AML-193 (cell line): Measurements from ENCODE around the gene GTPBP1.
A peak's percentile ranks its signal among the peaks of the same experiment; 100 is the strongest.

Source experiments
- DNase-seq, 2 experiments: peaks; one replicate each; lab custom pipeline; 2025; lab: John Stamatoyannopoulos, UW

GTPBP1 gene

GRCh38 chr22:38705235-38706100 lies at the start of gene GTPBP1:
Gene GTPBP1, plus strand, starts transcription at chr22:38705944. Its CDS starts 12 bp downstream, at chr22:38705956.
- DNase-seq = peak; percentile 99 to 100

- DNase-seq = peak; percentile 78
Measured at GRCh38 chr22:38656256-38657044, 49.3 kb upstream of the GTPBP1 start, which contains the start of the genes CBY1 and FAM227A. Gene CBY1, plus strand, starts transcription at chr22:38656638. Its CDS starts 11,417 bp downstream, at chr22:38668055. Gene FAM227A, minus strand, starts transcription at chr22:38656392. Its CDS starts 6,224 bp downstream, at chr22:38650168.

GRCh38 chr22:38657045-38657909 lies 48.5 kb upstream of the GTPBP1 start:
- DNase-seq = peak; percentile 5 to 12

DNA sequence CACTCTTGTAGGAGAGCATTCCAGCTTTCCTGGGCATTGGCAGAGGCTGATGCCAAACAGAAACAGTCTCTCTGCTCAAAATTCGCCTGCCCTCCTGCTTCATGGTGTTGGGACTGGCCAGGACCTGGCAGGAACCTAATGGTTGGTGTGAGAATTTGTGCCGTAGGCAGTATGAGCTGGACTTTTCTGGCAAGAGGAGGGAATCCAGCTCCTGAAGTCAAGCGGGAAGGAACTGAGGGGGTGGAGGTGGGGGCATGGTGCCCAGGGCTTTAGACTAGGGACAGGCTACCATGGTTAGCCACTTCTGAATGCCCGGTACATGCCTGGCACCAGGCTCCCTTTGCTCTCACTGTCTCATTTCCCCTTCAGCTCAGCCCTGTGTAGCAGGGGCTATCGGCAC lies 30.9 kb upstream of the GTPBP1 start:
- no peak for DNase-seq

DNA sequence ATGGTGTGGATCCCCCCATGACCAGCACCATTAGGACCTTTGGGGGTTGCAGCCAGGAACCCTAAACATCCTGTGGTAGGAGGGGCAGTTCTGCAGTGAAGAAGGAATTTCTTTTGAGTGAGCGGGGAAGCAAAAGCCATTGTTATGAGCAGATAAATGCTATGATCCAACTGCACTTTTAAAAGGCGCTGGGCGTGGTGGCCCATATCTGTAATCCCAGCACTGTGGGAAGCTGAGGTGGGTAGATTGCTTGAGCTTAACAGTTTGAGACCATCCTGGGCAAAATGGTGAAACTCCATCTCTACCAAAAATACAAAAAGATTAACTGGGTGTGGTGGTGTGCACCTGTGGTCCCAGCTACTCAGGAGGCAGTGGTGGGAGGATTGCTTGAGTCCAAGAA lies 29.9 kb upstream of the GTPBP1 start:
- DNase-seq = no peak

DNA sequence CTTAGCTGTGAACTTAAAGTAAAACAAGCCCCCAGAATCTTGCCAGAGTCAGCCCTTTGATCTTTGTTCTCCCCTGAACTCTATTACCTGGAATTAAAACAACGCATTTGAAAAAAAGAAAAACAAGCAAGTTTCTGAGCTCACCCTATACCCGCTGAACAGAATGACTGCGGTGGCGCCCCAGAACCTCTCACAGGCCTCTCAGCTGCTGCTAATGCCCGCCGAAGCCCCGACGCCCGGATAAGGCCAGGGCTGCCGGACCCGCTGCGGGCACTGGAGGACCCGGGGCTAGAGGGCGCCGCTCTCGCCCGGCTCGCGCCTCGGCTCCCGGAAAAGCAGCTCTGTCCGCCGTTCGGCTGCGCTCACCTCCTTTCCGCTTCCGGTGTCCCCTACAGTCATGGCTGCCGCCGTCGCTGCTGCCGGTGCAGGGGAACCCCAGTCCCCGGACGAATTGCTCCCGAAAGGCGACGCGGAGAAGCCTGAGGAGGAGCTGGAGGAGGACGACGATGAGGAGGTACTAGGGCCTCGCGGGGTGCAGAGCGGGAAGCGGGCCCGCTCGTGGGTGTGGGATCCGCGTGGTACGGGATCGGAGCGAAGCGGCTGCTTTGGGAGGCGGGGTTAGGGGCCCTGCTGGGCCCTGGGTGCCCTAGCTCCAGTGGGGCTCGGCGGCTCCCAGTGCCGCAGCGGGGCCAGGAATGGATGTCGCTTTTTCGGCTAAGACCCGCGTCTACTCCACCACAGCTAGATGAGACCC lies 24.0 kb upstream of the GTPBP1 start, which contains the start of gene TOMM22:
TSS of gene TOMM22 (plus strand) at position 376 of the 754 bp plus-strand sequence. CDS start at position 398, 22 bp downstream.
- peak; percentile 90 to 91 for DNase-seq

GRCh38 chr22:38684895-38685294 lies 20.8 kb upstream of the GTPBP1 start:
- DNase-seq = no peak

- DNase-seq = no peak
Measured at GRCh38 chr22:38685761-38686160, 20.0 kb upstream of the GTPBP1 start.

GRCh38 chr22:38689651-38690050 lies 16.1 kb upstream of the GTPBP1 start:
- no peak for DNase-seq

- no peak for DNase-seq
Measured at GRCh38 chr22:38694049-38694448, 11.7 kb upstream of the GTPBP1 start.

DNA sequence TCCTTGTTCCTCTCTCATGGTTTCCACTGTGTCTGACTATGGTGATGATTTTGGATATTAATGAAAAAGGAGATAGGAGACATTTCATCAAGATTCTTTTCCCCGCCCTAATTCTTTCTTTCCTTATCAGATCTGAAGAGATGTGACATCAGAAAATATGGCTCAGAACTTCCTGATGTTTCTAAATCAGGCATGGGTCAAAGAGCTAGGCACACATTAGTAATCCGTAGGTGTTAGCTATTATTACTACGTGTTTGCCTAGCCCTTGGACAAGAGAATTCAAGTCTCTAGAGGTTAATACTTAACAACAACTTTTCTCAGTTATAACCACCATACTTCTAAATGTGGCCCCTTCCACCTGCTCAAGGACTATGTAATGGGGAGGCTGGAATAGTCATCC lies 10.8 kb upstream of the GTPBP1 start:
- no peak for DNase-seq

- DNase-seq = peak; percentile 52 to 60
Measured at GRCh38 chr22:38696606-38697424, 8.9 kb upstream of the GTPBP1 start.

DNA sequence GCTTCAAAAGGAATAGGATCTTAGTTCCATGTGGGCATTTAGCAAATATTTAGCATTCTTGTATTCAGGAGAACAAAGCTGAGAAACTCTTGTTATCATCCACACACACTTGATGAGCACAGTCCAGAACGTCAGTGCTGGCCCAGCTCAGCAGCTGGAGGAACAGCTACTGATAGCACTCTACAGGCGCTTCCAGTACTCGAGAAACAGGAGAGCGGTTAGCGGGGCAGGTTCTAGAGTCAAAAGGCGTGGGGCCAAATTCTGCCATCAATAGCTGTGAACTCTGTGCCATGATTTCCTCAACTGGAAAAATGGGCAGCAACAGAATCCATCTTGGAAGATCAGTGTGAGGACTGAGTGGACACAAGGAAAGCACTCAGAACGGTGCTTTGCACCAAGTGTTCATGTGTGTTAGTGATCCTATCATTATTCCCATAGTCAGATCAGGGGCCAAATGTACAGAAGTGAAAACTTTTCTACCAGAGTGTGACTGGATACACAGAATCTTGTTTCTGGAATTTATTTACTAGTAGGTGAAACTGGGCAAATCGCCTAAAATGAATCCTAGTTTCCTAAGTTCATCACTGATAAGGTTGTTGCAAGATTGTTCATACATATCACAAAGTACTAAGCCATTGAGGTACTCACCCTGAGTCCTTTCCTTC lies 8.2 kb upstream of the GTPBP1 start:
- DNase-seq = no peak

DNA sequence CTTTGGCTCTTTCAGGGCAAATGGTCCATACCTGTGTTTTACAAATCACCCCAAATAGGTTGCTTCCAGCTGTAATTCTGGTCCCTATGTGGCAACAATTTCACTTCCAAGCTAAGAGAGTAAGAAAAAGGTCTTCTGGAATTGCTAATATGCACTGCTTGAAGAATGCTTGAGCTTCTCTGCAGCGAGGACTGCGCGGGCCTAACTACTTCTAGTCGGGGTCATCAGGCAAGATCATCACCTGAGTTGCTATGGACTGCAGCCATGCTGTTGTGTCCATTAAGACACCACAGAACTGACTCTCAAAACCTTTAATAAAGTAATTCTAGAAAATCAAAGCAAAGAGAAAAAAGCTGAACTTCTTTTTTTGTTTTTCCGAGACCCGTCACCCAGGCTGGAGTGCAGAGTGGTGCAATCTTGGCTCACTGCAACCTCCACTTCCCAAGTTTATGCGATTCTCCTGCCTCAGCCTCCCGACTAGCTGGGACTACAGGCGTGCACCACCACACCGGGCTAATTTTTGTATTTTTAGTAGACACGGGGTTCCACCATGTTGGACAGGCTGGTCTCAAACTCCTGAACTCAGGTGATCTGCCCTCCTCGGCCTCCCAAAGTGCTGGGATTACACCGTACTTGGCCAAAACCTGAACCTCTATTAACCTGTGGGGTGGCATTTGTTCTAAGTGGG lies 7.2 kb upstream of the GTPBP1 start:
- no peak for DNase-seq

DNA sequence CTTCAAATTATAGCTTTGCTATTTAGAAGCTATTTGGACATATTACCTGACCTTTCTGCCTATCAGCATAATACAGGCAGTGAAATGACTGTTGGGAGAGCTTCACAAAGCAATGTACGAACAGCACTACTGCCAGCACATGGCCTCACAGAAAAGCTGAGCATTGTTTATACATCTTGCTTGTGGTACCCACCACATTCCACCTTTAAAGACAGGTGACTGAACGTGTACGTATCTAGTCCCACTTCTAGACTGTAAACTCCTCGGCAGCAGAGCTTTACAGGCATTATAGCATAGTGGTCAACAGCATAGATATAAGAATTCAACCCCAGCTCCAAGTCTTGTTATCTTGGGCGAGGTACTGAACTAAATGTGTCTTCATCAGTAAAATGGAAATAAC lies 6.6 kb upstream of the GTPBP1 start:
- no peak for DNase-seq

DNA sequence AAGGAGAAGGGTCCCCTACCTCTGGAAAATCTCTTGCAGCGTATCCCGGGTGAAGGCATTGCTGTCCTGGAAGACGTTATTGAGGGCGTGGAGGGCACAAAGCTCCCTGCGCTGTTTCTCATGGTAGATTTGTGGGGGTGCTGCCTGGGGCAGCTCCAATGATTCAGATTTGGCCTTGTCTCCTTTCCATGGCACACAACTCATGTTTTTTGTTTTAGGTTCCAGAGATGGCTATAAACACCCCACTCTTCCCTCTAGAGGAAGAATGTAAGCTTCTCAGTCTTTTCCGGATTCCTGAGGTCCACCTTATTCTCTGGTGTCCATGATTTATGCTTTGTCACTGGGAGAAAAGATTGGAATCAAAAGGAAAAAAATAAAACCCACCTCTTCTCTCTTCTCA lies 6.0 kb upstream of the GTPBP1 start:
- DNase-seq = no peak

DNA sequence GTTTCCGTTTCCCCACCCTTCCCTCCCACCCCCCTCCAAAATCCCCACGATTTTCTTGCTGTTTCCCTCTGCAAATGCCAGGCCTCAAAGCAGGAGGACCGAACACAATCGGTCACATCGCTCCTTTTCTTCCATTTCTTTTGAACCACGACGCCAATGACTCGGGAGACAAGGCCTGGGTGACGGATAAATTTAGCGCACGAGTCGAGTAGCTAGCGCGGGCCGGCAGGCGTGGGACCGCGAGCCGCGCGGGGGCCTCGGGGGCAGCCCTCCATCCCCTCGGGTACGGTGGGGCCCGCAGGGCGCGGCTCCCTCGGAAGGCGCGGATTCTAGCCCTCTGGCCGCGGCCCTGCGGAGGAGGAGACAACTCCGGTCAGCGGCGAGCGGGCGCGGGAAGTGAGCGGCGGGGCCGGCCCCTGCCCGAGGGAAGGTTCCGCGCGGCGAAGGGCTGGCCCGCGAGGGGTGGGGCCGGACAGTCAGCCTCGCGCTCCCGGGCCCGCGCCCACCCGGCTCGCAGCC lies 5.4 kb upstream of the GTPBP1 start:
- peak; percentile 43 to 51 for DNase-seq

DNA sequence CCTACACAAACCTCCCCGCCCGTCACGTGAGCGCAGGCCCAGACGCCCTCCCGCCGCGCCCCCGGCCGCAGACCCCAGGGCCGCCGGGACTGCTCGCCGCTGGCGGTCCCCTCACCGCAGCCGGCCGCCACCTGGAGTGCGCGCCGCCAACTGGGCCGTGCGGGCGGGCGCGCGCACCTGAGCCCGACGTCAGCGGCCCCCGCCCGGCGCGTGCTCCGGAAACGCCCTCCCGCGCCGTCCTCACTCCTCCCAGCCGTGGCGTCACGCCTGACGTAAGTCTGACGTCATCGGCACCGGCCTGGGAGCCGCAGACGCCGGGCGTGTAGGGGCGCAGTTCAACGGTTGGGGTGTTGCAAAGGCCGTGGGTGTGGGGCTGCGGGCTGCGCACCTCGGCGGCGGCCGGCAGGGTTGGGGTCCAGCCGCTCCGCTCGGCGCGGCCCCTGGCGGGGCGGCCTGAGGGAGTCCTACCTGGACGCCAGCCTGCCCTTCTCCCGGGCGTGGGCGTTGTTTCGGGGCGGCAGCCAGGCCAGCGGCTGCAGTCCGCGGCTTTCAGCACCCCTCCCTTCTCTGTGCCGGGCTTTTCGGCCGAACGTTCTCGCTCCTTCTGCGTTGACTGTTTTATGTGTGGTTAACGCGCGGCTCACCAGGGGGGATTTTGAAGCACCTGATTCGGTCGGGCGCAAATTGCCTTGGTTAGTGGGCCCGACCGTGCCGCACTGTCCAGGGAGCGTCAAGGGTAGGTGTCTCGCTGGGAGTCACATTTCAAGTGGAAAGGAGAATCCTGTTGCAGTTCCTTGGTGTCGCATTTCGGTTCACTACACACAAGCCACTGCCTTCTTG lies 4.7 kb upstream of the GTPBP1 start, which contains the start of gene JOSD1:
TSS of gene JOSD1 (minus strand) at position 155 of the 840 bp plus-strand sequence. CDS start 956 bp downstream, outside the sequence.
- peak; percentile 62 to 69 for DNase-seq
